Measurements from ENCODE around the gene HIF1A.

HIF1A gene

GRCh38 chr14:61694830-61695694 is at the start of gene HIF1A:
TSS of gene HIF1A (plus strand) at chr14:61695513. CDS start at chr14:61695805, 292 bp downstream.
- H3K9me2 ChIP-seq (ENCODE audit: low read depth, low read length) = no peaks in the 10 kb centered on the region
- no peak within 1 kb of the TSS for H2AFZ ChIP-seq (ENCODE audit: low read length)
- peaks cover 13% of the 10 kb centered on the region; the same call in 1 of the 2 replicates for H3K36me3 ChIP-seq (ENCODE audit: insufficient read depth, low read length)
- peaks cover 47% of the 10 kb centered on the region for H3K79me2 ChIP-seq (ENCODE audit: insufficient read depth, low read length)
- peak within 1 kb of the TSS; percentile 84 for H3K4me2 ChIP-seq (ENCODE audit: low read length)
- no peaks in the 10 kb centered on the region for H3K9me3 ChIP-seq (ENCODE audit: low read length)
- peak within 1 kb of the TSS; percentile 81 for H3K27ac ChIP-seq (ENCODE audit: low read depth, low read length, poor library complexity, severe bottlenecking)
- H3K4me3 ChIP-seq (ENCODE audit: low read depth, low read length, poor library complexity, severe bottlenecking) = peak within 1 kb of the TSS; percentile 82
- H4K20me1 ChIP-seq (ENCODE audit: insufficient read depth, low read length) = no peaks in the 10 kb centered on the region
- TF ChIP-seq CTCF (IDR thresholded peaks at IDR 0.05; ENCODE audit: low read length) = no peak
- H3K4me1 ChIP-seq (ENCODE audit: insufficient read depth, low read length, severe bottlenecking) = peaks cover 42% of the 10 kb centered on the region
- no peaks in the 10 kb centered on the region for H3K27me3 ChIP-seq (ENCODE audit: insufficient read depth, low read length)
- H3K9ac ChIP-seq (ENCODE audit: low read length) = peak within 1 kb of the TSS; percentile 81
- no peaks in the 10 kb centered on the region for H3F3A ChIP-seq (ENCODE audit: insufficient read depth, low read length)

GRCh38 chr14:61646366-61647116 is 48.8 kb upstream of the HIF1A start:
- Histone ChIP-seq H2AFZ (ENCODE audit: low read length) (no peak overlapping the region), H3K27me3 (ENCODE audit: insufficient read depth, low read length) (no peaks in the 10 kb centered on the region), H3K4me1 (ENCODE audit: insufficient read depth, low read length, severe bottlenecking) (peaks cover 50% of the 10 kb centered on the region), H3F3A (ENCODE audit: insufficient read depth, low read length) (peaks cover 5% of the 10 kb centered on the region; the same call in 1 of the 2 replicates), H3K79me2 (ENCODE audit: insufficient read depth, low read length) (no peaks in the 10 kb centered on the region), H3K9me3 (ENCODE audit: low read length) (no peaks in the 10 kb centered on the region), H3K9me2 (ENCODE audit: low read depth, low read length) (no peaks in the 10 kb centered on the region), H3K27ac (ENCODE audit: low read depth, low read length, poor library complexity, severe bottlenecking) (no peak overlapping the region), H3K4me2 (ENCODE audit: low read length) (no peak overlapping the region), H3K36me3 (ENCODE audit: insufficient read depth, low read length) (no peaks in the 10 kb centered on the region), H3K9ac (ENCODE audit: low read length) (no peak overlapping the region), H3K4me3 (ENCODE audit: low read depth, low read length, poor library complexity, severe bottlenecking) (no peak overlapping the region), H4K20me1 (ENCODE audit: insufficient read depth, low read length) (no peaks in the 10 kb centered on the region)
- TF ChIP-seq CTCF (IDR thresholded peaks at IDR 0.05; ENCODE audit: low read length) (no peak), EZH2 (IDR thresholded peaks at IDR 0.05; ENCODE audit: borderline replicate concordance, low read length) (no peak)

- no peaks in the 10 kb centered on the region for H3K9me3 ChIP-seq (ENCODE audit: low read length)
- H3K79me2 ChIP-seq (ENCODE audit: insufficient read depth, low read length) = no peaks in the 10 kb centered on the region
- H3K27ac ChIP-seq (ENCODE audit: low read depth, low read length, poor library complexity, severe bottlenecking) = no peak overlapping the region
- H3K27me3 ChIP-seq (ENCODE audit: insufficient read depth, low read length) = no peaks in the 10 kb centered on the region
- TF ChIP-seq EZH2 (IDR thresholded peaks at IDR 0.05; ENCODE audit: borderline replicate concordance, low read length) (no peak), CTCF (IDR thresholded peaks at IDR 0.05; ENCODE audit: low read length) (no peak)
- H2AFZ ChIP-seq (ENCODE audit: low read length) = no peak overlapping the region
- no peak overlapping the region for H3K9ac ChIP-seq (ENCODE audit: low read length)
- no peak overlapping the region for H3K4me3 ChIP-seq (ENCODE audit: low read depth, low read length, poor library complexity, severe bottlenecking)
- H3K4me1 ChIP-seq (ENCODE audit: insufficient read depth, low read length, severe bottlenecking) = peaks cover 42% of the 10 kb centered on the region
- no peaks in the 10 kb centered on the region for H3K9me2 ChIP-seq (ENCODE audit: low read depth, low read length)
- H3K4me2 ChIP-seq (ENCODE audit: low read length) = no peak overlapping the region
- H4K20me1 ChIP-seq (ENCODE audit: insufficient read depth, low read length) = no peaks in the 10 kb centered on the region
- peaks cover 5% of the 10 kb centered on the region; the same call in 1 of the 2 replicates for H3F3A ChIP-seq (ENCODE audit: insufficient read depth, low read length)
- no peaks in the 10 kb centered on the region for H3K36me3 ChIP-seq (ENCODE audit: insufficient read depth, low read length)
These were observed 47.6 kb upstream of the HIF1A start for GRCh38 chr14:61647704-61648103.
